Stimulated activated CD4-positive, alpha-beta T cell treated with anti-CD3 and anti-CD28 coated beads, Interleukin-15, amount 100 ng/mL, for 24 hours (primary cell): ENCODE data around the gene ARRB1.
"Not testable (repeated sequence)": the region's sequence is repeated elsewhere in the genome, so short reads cannot be mapped to it uniquely, and the experiment has no call there.

ENCODE experiments used
- DNase-seq: peaks from one replicate; pipeline ENCODE4 v3.0.0-alpha.2; 2020

The ARRB1 gene

DNA sequence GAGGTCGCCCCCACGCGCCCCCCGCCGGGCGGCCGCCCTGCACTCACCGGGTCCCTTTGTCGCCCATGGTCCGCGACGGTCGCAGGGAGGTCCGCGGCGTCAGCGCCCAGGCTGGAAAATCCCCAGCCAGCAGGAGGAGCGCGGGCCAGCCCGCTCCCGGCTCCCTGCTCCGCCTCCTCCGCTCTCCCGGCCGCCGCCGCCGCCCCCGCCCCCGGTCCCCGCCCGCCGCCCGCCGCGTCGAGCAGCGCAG is at the start of gene ARRB1:
ARRB1 (minus strand) TSS at position 121 of the 250 bp plus-strand sequence; CDS start at position 67, 54 bp downstream.
- no peak for DNase-seq

GRCh38 chr11:75400146-75400865 is 48.8 kb upstream of the ARRB1 start:
- DNase-seq, result no peak

GRCh38 chr11:75399344-75400145 is 48.1 kb upstream of the ARRB1 start, which contains the start of gene RPS3:
Gene RPS3 (plus strand): TSS chr11:75399518. CDS start chr11:75399548, 30 bp downstream.
- DNase-seq, result peak; percentile 91

DNA sequence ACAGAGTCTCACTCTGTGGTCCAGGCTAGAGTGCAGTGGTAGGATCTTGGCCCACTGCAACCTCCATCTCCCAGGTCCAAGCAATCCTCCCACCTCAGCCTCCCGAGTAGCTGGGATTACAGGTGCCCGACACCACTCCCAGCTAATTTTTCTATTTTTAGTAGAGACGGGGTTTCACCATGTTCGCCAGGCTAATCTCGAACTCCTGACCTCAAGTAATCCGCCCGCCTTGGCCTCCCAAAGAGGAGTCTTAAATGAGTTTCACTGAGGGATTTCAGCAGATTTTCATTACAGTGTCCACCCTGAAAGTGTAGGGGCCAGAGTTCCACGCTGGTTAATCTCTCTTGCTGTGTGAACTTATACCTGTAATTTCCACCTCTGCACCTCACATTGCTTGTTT is 47.4 kb upstream of the ARRB1 start:
- no peak for DNase-seq

DNA sequence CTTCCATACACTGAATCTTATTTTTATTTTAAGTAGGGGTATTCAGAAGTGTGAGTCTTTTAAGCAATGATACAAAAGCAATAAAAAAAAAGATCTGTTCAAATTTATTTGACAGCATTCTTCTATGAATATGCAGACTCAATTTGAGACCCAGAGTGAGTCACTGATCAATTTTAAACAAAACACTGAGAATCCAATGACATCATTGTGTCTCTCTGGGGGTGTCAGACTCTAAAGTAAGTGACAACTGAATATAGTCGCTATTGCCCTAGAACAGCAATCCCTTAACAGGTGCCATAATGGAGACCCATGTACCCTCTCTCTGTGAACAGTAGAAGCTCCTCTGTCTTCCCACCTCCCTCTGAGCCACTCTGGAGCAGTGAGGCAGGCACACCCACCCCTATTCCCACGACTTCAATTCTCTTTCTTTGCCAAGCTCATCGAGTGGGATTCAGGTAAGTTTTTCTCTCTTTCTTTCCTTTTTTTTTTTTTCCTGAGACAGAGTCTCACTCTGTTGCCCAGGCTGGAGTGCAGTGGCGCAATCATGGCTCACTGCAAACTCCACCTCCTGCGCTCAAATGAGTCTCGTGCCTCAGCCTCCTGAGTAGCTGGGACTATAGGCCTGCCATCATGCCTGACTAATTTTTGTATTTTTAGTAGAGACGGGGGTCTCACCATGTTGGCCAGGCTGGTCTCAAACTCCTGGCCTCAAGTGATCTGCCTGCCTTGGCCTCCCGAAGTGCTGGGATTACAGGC is 42.8 kb upstream of the ARRB1 start:
- no peak for DNase-seq

GRCh38 chr11:75389925-75390324 is 38.5 kb upstream of the ARRB1 start:
- DNase-seq, result no peak

- no peak for DNase-seq
Measured at GRCh38 chr11:75389276-75389605, 37.8 kb upstream of the ARRB1 start.

GRCh38 chr11:75388386-75389275 is 37.2 kb upstream of the ARRB1 start:
- peak; percentile 77 for DNase-seq

GRCh38 chr11:75387736-75388294 is 36.4 kb upstream of the ARRB1 start:
- no peak for DNase-seq

DNA sequence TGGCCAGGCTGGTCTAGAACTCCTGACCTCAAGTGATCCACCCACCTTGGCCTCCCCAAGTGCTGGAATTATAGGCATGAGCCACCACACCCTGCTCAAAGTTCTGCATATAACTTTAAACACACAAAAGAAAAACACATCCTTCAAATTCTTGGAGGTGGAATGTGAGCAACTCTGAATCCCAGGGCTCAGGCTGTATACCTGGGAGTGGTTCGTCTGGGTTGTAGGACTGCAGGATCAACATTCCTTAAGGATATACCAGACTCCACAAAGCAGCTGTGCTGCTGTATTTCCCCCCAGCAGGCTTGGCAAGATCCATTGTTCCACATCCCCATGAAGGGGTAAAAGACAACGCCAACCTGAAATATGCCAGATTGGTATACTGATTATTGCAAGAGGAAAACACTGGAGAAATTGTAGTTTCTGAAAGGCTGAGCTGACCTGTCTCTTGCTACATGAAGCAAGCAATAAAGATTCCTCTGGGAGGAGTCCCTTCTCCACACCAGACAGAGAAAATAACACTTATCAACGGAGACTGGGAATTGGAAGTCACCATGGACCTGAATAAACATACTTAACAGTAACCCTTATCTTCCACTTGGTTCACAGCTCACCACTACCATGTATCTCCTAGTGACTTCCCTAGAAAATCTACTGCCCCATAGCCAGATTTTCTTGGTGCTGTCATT is 35.6 kb upstream of the ARRB1 start:
- no peak for DNase-seq

GRCh38 chr11:75384438-75385080 is 33.1 kb upstream of the ARRB1 start:
- DNase-seq, result peak; percentile 82

GRCh38 chr11:75383246-75383645 is 31.8 kb upstream of the ARRB1 start:
- DNase-seq, result peak; percentile 34

- DNase-seq, result no peak
Measured at GRCh38 chr11:75380716-75381420, 29.4 kb upstream of the ARRB1 start.

DNA sequence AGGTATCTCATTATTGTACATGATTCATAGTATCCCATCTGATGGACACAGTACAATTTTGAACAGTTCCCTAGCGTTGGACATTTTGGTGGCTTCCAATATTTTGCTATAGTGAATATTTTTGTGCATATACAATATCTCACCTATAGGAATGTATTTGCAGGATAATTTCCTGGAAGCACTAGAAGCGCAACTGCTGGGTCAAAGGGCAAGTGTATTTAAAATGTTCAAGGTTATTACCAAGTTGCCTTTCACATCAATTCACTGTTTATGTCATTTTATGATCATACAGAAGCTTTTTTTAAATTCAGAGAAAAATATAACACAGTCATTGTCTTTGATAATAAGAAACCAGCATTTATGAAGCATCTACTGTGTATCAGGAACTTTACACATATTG is 28.8 kb upstream of the ARRB1 start:
- no peak for DNase-seq

DNA sequence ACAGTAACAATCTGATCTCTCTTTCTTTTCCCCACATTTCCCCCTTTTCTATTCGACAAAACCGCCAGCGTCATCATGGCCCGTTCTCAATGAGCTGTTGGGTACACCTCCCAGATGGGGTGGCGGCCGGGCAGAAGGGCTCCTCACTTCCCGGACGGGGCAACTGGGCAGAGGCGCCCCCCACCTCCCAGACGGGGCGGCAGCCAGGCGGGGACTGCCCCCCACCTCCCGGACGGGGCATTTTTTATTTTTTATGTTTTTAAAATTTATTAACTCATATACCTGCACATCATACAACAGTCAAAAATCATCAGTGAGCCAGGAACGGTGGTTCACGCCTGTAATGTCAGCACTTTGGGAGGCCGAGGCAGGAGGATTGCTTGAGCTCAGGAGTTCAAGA is 27.3 kb upstream of the ARRB1 start:
- not testable (repeated sequence) for DNase-seq

- DNase-seq, result no peak
Measured at GRCh38 chr11:75376175-75376574, 24.7 kb upstream of the ARRB1 start.

- DNase-seq, result no peak
Measured at GRCh38 chr11:75375626-75376025, 24.2 kb upstream of the ARRB1 start.

DNA sequence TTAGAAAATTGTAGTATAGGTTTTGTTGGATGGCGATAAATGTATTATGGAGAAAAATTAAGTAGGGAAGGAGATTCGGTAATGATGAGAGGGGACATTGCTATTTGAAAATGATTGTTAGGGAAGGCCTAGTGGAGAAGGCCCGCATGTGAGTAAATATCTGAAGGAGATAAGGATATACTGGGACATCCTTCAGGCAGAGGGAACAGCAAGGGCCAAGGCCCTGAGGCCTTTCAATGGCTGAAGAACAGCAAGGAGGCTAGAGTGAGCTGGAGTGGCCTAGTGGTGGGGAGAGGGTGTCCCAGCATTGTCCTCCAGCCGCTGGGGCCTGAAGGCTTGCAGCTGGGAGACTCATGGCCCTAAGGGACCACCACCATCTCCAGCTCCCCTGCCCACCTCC is 23.2 kb upstream of the ARRB1 start:
- no peak for DNase-seq

- no peak for DNase-seq
Measured at GRCh38 chr11:75373201-75373600, 21.7 kb upstream of the ARRB1 start.
